Right lobe of liver (tissue), 4 donors: ENCODE data around the gene GFI1B.

Source experiments
- POLR2A ChIP-seq: fragments of 450-650 bp; IDR thresholded peaks from one replicate; pipeline ENCODE4 v1.6.1; 2017; ENCODE audit warnings: antibody characterized with exemption, mild to moderate bottlenecking
- TF ChIP-seq, protein P1 (sequence below), 4 donors: fragments of 200-600 bp in 3 of 4; fragments of 450-650 bp in 1 of 4; IDR thresholded peaks; one replicate each; pipeline versions ENCODE4 v1.5.1 to v1.8.0; 2016 to 2022; ENCODE audit warnings: antibody characterized with exemption in 4 of 4, mild to moderate bottlenecking in 2 of 4
- donor health status: DM: no; HTN: no; CAD: no.
- donor health status: DM: no; HTN: no; CAD: no.
- donor health status: DM: no; HTN: yes; CAD: no.

DNA sequence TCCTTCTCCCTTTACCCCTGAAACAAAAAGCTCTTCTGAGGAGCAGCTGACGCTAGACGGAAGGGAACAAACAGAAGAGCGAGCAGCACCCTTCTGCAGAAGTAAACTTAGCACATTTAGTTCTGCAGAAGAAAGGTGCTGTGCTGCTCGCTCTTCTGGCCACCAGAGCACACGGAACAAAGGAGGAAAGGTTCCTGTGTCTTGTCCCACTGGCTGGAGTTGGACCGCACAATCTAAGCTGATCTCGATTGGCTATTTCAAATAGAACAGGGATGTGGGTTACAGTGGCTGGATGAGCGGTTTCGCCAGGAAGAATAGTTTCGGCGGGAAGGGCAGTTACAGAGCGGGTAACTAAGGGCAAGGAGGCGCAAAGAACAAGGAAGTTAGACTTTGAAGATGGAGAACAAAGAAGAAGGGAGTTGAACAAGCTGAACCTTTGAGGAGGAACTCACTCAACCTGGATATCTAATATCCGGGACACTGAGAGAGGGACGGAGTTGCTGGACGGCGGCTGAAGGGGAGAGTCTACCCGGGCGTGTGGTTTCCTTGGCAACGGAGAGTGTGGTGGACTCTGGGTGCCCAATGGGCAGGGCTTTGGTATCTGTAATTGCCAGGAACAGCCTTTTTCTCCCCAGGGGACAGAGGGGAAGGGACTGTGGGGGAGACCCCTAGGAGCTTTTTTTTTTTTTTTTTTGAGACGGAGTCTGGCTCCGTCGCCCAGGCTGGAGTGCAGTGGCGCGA, 59.5 kb downstream of the GFI1B start:
- TF ChIP-seq, protein P1, sequence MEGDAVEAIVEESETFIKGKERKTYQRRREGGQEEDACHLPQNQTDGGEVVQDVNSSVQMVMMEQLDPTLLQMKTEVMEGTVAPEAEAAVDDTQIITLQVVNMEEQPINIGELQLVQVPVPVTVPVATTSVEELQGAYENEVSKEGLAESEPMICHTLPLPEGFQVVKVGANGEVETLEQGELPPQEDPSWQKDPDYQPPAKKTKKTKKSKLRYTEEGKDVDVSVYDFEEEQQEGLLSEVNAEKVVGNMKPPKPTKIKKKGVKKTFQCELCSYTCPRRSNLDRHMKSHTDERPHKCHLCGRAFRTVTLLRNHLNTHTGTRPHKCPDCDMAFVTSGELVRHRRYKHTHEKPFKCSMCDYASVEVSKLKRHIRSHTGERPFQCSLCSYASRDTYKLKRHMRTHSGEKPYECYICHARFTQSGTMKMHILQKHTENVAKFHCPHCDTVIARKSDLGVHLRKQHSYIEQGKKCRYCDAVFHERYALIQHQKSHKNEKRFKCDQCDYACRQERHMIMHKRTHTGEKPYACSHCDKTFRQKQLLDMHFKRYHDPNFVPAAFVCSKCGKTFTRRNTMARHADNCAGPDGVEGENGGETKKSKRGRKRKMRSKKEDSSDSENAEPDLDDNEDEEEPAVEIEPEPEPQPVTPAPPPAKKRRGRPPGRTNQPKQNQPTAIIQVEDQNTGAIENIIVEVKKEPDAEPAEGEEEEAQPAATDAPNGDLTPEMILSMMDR (IDR thresholded peaks at IDR 0.05): no peak
- no peak for TF ChIP-seq POLR2A
